HFF-Myc (cell line): ENCODE results near the gene PRAMEF20.
"Not testable (repeated sequence)": the region's sequence is repeated elsewhere in the genome, so short reads cannot be mapped to it uniquely, and the experiment has no call there.

Source experiments
- DNase-seq: peaks from one replicate; pipeline ENCODE4 v3.0.0-alpha.2; 2011; ENCODE audit warnings: low read depth; ENCODE audit errors: extremely low read depth
- H3K4me3 ChIP-seq: replicated peaks from 2 replicates; pipeline ENCODE4 v1.5.1; 2011; ENCODE audit warnings: low read depth, mild to moderate bottlenecking, control low read depth, low read length
- TF ChIP-seq, protein P1 (sequence below): IDR thresholded peaks from 2 replicates; pipeline ENCODE4 v1.5.1; 2012; ENCODE audit warnings: mild to moderate bottlenecking, low read depth, low read length, control low read depth; ENCODE audit errors: missing control alignments

PRAMEF20 gene

DNA sequence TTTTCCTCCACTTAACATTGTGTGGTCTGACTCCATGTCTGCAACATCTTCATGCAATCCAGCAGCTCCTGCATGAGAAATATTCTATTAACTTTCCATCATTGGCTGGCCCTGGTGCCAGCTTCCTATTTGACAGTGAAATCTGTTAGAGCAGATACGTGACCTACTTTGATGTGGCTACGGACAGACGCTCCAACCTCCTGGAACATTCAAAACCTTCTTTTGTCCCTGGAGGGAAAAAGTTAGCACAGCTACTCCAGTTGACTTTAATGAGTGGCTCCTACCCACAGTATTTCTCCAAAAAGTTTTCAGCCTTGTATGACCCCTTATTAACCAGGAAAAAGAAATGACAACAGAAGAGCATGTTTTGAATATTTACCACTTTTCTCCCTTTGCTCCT, 22.0 kb downstream of the PRAMEF20 start:
- TF ChIP-seq, protein P1, sequence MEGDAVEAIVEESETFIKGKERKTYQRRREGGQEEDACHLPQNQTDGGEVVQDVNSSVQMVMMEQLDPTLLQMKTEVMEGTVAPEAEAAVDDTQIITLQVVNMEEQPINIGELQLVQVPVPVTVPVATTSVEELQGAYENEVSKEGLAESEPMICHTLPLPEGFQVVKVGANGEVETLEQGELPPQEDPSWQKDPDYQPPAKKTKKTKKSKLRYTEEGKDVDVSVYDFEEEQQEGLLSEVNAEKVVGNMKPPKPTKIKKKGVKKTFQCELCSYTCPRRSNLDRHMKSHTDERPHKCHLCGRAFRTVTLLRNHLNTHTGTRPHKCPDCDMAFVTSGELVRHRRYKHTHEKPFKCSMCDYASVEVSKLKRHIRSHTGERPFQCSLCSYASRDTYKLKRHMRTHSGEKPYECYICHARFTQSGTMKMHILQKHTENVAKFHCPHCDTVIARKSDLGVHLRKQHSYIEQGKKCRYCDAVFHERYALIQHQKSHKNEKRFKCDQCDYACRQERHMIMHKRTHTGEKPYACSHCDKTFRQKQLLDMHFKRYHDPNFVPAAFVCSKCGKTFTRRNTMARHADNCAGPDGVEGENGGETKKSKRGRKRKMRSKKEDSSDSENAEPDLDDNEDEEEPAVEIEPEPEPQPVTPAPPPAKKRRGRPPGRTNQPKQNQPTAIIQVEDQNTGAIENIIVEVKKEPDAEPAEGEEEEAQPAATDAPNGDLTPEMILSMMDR: no peak
- DNase-seq: no peak
- no peak overlapping the region for H3K4me3 ChIP-seq

DNA sequence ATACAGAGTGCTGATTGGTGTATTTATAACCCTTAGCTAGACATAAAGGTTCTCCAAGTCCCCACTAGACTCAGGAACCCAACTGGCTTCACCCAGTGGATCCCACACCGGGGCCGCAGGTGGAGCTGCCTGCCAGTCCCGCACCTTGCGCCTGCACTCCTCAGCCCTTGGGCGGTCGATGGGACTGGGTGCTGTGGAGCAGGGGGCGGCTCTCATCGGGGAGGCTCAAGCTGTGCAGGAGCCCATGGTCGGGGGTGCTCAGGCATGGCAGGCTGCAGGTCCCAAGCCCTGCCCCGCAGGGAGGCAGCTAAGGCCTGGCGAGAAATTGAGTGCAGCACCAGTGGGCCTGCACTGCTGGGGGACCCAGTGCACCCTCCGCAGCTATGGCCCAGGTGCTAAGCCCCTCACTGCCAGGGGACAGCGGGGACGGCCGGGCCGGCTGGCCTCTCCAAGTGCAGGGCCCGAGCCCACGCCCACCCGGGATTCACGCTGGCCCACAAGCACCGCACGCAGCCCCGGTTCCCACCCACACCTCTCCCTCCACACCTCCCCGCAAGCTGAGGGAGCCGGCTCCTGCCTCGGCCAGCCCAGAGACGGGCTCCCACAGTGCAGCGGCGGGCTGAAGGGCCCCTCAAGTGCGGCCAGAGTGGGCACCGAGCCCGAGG, 23.6 kb downstream of the PRAMEF20 start:
- not testable (repeated sequence) for H3K4me3 ChIP-seq, DNase-seq

DNA sequence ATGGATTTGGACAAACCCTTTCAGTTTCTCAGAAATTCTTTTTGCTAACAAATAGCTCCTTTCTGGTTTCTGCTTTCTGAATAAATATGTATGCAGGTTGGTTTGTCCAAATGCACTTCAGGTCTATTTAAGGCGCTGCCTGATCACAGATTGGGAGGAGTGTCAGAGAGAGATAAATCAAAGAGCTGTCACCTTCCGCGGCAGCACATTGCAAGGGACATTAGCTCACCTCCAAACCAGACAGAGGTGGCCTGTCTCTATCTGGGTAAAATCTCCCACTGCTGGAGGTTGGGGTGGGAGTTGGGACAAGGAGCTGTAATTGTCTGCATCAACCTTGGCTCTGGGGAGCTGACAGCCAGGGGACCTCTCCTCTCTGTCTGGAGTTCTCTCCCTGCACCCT, 25.2 kb downstream of the PRAMEF20 start:
- H3K4me3 ChIP-seq: no peak overlapping the region
- no peak for DNase-seq
- TF ChIP-seq, protein P1: no peak

DNA sequence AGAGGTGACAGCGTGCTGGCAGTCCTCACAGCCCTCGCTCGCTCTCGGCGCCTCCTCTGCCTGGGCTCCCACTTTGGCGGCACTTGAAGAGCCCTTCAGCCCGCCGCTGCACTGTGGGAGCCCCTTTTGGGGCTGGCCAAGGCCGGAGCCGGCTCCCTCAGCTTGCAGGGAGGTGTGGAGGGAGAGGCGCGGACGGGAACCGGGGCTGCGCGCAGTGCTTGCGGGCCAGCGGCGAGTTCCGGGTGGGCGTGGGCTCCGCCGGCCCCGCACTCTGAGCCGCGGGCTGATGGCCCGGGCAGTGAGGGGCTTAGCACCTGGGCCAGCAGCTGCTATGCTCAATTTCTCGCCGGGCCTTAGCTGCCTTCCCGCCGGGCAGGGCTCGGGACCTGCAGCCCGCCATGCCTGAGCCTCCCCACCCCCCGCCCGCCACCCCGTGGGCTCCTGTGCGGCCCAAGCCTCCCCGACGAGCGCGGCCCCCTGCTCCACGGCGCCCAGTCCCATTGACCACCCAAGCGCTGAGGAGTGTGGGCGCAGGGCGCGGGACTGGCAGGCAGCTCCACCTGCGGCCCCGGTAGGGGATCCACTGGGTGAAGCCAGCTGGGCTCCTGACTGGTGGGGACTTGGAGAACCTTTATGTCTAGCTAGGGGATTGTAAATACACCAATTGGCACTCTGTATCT, 29.0 kb downstream of the PRAMEF20 start:
- H3K4me3 ChIP-seq, DNase-seq: not testable (repeated sequence)

DNA sequence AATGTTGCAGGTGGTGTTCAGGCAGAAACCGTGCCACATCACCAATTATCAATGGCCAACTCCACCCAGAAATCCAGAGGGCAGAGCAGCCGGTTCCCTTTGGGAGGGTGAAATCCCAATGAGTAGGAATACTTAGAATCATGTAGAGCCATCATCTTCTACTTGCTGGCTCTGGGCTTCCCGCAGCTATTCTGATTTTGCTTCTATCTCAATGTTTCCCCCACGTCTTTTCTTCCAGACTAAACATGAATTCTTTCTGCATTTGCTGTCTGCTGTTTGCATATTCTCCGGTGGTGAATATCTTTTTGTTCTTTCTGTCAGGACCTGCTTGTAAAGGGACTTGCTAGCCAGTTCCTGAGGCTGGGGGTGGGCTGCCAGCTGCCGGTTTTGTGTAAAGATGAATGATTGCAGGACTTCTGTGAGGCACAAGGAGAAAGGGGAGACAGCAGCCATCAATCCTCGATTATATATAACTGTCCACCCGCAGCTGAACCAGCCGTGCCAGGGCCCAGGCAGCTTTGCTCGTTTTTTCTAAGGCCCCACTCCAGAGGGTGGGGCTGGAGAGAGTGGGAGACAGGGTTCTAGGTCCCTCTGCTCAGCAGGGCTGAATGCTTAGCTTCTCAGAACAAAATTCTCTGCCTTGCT, 33.2 kb downstream of the PRAMEF20 start:
- TF ChIP-seq, protein P1: no peak

DNA sequence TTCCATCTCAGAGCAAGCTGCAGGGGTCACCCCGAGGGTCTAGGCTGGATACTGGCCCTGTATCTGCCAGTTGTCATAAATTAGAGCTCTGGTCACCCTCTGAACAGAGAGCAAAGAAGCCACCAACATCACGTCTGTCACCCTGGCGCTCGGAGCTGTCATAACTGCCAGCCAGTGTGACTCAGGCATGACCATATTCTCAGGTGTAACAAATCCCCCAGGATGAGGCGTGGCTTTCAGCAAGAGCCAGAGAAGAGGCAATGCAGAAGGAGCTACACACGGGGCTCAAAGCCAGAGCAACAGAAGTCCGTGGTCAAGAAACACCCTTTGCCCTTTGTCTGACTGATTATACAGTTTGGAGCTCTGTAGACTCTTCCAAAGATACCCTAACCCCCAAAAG, 40.0 kb downstream of the PRAMEF20 start:
- no peak for DNase-seq
- H3K4me3 ChIP-seq: no peak overlapping the region
- TF ChIP-seq, protein P1: no peak

More for the DNA sequence above, 33.2 kb downstream of the PRAMEF20 start:
- no peak overlapping the region for H3K4me3 ChIP-seq
- DNase-seq: no peak

DNA sequence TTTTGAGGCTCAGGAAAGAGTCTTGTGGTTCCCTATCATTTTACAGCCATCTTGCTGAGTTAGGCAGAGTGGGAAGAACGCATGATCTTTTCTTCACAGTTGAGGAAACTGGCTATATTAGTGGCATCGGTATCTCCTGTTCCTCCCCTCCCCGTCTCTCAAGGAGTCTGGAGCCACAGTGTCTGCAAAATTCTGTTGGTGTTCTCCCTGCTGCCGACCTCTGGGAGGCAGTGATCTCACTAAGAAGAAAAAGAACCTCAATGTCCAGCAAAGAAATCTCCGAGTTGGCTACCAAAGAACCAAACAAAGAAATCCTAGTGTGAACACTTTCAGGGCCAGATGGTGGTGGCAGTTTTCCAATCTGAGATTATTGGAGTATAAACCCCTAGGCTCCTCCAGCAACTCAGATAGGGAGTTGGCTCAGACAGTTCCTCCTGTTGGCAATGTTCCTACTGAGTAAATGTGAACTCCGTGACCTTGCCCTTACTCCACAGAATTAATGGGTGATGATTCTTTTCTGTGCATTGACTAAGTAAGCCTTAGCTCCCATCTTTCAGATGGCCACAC, 41.2 kb downstream of the PRAMEF20 start:
- TF ChIP-seq, protein P1: no peak
- no peak for DNase-seq
- H3K4me3 ChIP-seq: no peak overlapping the region
